AG04450 (cell line): ENCODE measurements around the gene UMODL1. TPM values are rescaled to one million over a fixed set of nuclear protein-coding genes. Genes with fewer than 3 reads are reported as not detected.

Experiments used
- CTCF ChIA-PET: fragments of 300-600, 350-600 bp; formaldehyde crosslinking; extraction: SDS; loops from one replicate; lab custom pipeline; 2022; ENCODE audit warnings: antibody characterized with exemption, inconsistent platforms; lab: Charles Lee
- POLR2A ChIA-PET: fragments of 350-600 bp; formaldehyde crosslinking; extraction: SDS; loops from one replicate; lab custom pipeline; 2021; ENCODE audit warnings: antibody characterized with exemption, inconsistent platforms; lab: Yijun Ruan, JAX
- DNase-seq: peaks from one replicate; pipeline ENCODE4 v3.0.0-alpha.2; 2011; ENCODE audit warnings: low read depth, low spot score
- H3K27ac ChIP-seq: one replicate; pipeline ENCODE4 v1.5.1; 2012; ENCODE audit warnings: low read depth, low read length, control low read depth
- H3K27me3 ChIP-seq: one replicate; pipeline ENCODE4 v1.6.0; 2012; ENCODE audit warnings: low read length; ENCODE audit not compliant: control insufficient read depth, insufficient read depth
- H3K4me3 ChIP-seq: 2 replicates; pipeline ENCODE4 v1.5.1; 2011; ENCODE audit warnings: mild to moderate bottlenecking, low read depth, low read length, control low read depth
- H3K9me3 ChIP-seq: 2 replicates; pipeline ENCODE4 v1.5.1; 2012; ENCODE audit warnings: low read length; ENCODE audit not compliant: control insufficient read depth, insufficient read depth
- CTCF ChIP-seq: IDR thresholded peaks from 2 replicates; pipeline ENCODE4 v1.5.1; 2011; ENCODE audit warnings: low read depth, low read length, control low read depth, inconsistent platforms
- polyA plus RNA-seq: library from polyadenylated mRNA; depleted of rRNA; stranded (reverse); fragments of >200 nt; gene quantifications from 2 replicates; pipeline ENCODE4 v1.2.3, GENCODE V29; 2011

The UMODL1 gene
- polyA plus RNA-seq, 1 experiment, result 0.09 TPM

- CTCF ChIA-PET, result no interaction called here
Observed at GRCh38 chr21:42041246-42041645, 29.9 kb upstream of the UMODL1 start.

GRCh38 chr21:42041711-42042110, 29.4 kb upstream of the UMODL1 start:
- H3K4me3 ChIP-seq, result no peak overlapping the region
- TF ChIP-seq CTCF, result no peak
- CTCF ChIA-PET, result interaction anchor here (1.0 kb wide), 1 partner anchor 67 kb away, joined by 4 read pairs; no protein-coding TSS in a partner anchor
- H3K9me3 ChIP-seq, result peaks cover 7% of the 10 kb centered on the region
- no peak overlapping the region for H3K27ac ChIP-seq
- no peaks in the 10 kb centered on the region for H3K27me3 ChIP-seq
- POLR2A ChIA-PET, result no interaction called here
- DNase-seq, result no peak

More at GRCh38 chr21:42041246-42041645, 29.9 kb upstream of the UMODL1 start:
- TF ChIP-seq CTCF, result no peak
- DNase-seq, result no peak
- H3K27me3 ChIP-seq, result no peaks in the 10 kb centered on the region
- H3K9me3 ChIP-seq, result peaks cover 7% of the 10 kb centered on the region
- no peak overlapping the region for H3K4me3 ChIP-seq
- POLR2A ChIA-PET, result no interaction called here
- peak overlapping the region; percentile 100 for H3K27ac ChIP-seq

GRCh38 chr21:42042651-42043050, 28.5 kb upstream of the UMODL1 start:
- TF ChIP-seq CTCF, result no peak
- ChIA-PET POLR2A (no interaction called here), CTCF (interaction anchor here (0.8 to 1.0 kb wide), 2 partner anchors 66 to 75 kb away, joined by 4 read pairs; no protein-coding TSS in a partner anchor)
- no peak overlapping the region for H3K4me3 ChIP-seq
- peaks cover 7% of the 10 kb centered on the region for H3K9me3 ChIP-seq
- no peak for DNase-seq
- H3K27ac ChIP-seq, result no peak overlapping the region
- H3K27me3 ChIP-seq, result no peaks in the 10 kb centered on the region

GRCh38 chr21:42043201-42043895, 27.8 kb upstream of the UMODL1 start:
- TF ChIP-seq CTCF, result no peak
- DNase-seq, result no peak
- no peaks in the 10 kb centered on the region for H3K27me3 ChIP-seq
- POLR2A ChIA-PET, result no interaction called here
- CTCF ChIA-PET, result no interaction called here
- no peak overlapping the region for H3K27ac ChIP-seq
- H3K9me3 ChIP-seq, result peaks cover 6% of the 10 kb centered on the region
- no peak overlapping the region for H3K4me3 ChIP-seq

- H3K4me3 ChIP-seq, result no peak overlapping the region
- no peak for TF ChIP-seq CTCF
- no peaks in the 10 kb centered on the region for H3K27me3 ChIP-seq
- ChIA-PET CTCF (no interaction called here), POLR2A (no interaction called here)
- DNase-seq, result no peak
- H3K27ac ChIP-seq, result no peak overlapping the region
- H3K9me3 ChIP-seq, result peaks cover under 1% of the 10 kb centered on the region
Observed at GRCh38 chr21:42043961-42044360, 27.2 kb upstream of the UMODL1 start.
